DOHH2 (cell line): Measurements from ENCODE around the gene NEK7.

Source experiments
- H3F3A ChIP-seq: fragments of 200-600 bp; sonication (generic), shearing (Covaris generic); 2 replicates; pipeline ENCODE4 v1.6.0; 2016; ENCODE audit warnings: antibody characterized with exemption, mild to moderate bottlenecking; ENCODE audit not compliant: control insufficient read depth, insufficient read depth
- H3K27ac ChIP-seq: fragments of 200-600 bp; sonication (generic); 2 replicates; pipeline ENCODE4 v1.5.1; 2014; ENCODE audit warnings: low read depth, mild to moderate bottlenecking, low read length, moderate library complexity
- H3K27me3 ChIP-seq: fragments of 200-600 bp; sonication (generic); 2 replicates; pipeline ENCODE4 v1.6.1; 2014; ENCODE audit warnings: mild to moderate bottlenecking, low read length, mixed read lengths; ENCODE audit not compliant: control insufficient read depth
- H3K36me3 ChIP-seq: fragments of 200-600 bp; sonication (generic); 2 replicates; pipeline ENCODE4 v1.6.1; 2014; ENCODE audit warnings: mild to moderate bottlenecking, low read length, moderate library complexity, mixed read lengths; ENCODE audit not compliant: control insufficient read depth
- H3K4me1 ChIP-seq: fragments of 200-600 bp; sonication (generic); 2 replicates; pipeline ENCODE4 v1.6.1; 2014; ENCODE audit warnings: mild to moderate bottlenecking, low read length, mixed read lengths; ENCODE audit not compliant: control insufficient read depth
- H3K4me2 ChIP-seq: fragments of 200-600 bp; sonication (generic); 2 replicates; pipeline ENCODE4 v1.6.0; 2014; ENCODE audit warnings: mild to moderate bottlenecking, low read length, moderate library complexity
- H3K4me3 ChIP-seq: fragments of 200-600 bp; sonication (generic); 2 replicates; pipeline ENCODE4 v1.5.1; 2014; ENCODE audit warnings: mild to moderate bottlenecking, low read length, mixed read lengths
- H3K79me2 ChIP-seq: fragments of 200-600 bp; sonication (generic); 2 replicates; pipeline ENCODE4 v1.6.1; 2014; ENCODE audit warnings: mild to moderate bottlenecking, low read length, mixed read lengths; ENCODE audit not compliant: control insufficient read depth
- H3K9me2 ChIP-seq: fragments of 200-600 bp; sonication (generic); replicated peaks from 2 replicates; pipeline ENCODE4 v1.6.1; 2014; ENCODE audit warnings: mild to moderate bottlenecking, low read length, mixed read lengths; ENCODE audit not compliant: control insufficient read depth
- H3K9me3 ChIP-seq: fragments of 200-600 bp; sonication (generic); 2 replicates; pipeline ENCODE4 v1.6.1; 2014; ENCODE audit warnings: antibody characterized with exemption, low read length, mixed read lengths; ENCODE audit not compliant: control insufficient read depth, insufficient read depth
- H4K20me1 ChIP-seq: fragments of 200-600 bp; sonication (generic); 2 replicates; pipeline ENCODE4 v1.6.0; 2014; ENCODE audit warnings: low read depth, mild to moderate bottlenecking, antibody characterized with exemption, low read length, moderate library complexity; ENCODE audit not compliant: control insufficient read depth, insufficient read depth
- EZH2phosphoT487 ChIP-seq: fragments of 200-600 bp; sonication (generic); IDR thresholded peaks from 2 replicates; pipeline ENCODE4 v1.6.1; 2017; ENCODE audit warnings: borderline replicate concordance, mild to moderate bottlenecking, antibody characterized with exemption, low read length, moderate library complexity, mixed read lengths
- TF ChIP-seq, protein P1 (sequence below): fragments of 200-600 bp; sonication (generic); IDR thresholded peaks from one replicate; pipeline ENCODE4 v1.5.1; 2014; ENCODE audit warnings: antibody characterized with exemption, mild to moderate bottlenecking, low read depth, low read length; ENCODE audit not compliant: poor library complexity, severe bottlenecking

Gene NEK7

DNA sequence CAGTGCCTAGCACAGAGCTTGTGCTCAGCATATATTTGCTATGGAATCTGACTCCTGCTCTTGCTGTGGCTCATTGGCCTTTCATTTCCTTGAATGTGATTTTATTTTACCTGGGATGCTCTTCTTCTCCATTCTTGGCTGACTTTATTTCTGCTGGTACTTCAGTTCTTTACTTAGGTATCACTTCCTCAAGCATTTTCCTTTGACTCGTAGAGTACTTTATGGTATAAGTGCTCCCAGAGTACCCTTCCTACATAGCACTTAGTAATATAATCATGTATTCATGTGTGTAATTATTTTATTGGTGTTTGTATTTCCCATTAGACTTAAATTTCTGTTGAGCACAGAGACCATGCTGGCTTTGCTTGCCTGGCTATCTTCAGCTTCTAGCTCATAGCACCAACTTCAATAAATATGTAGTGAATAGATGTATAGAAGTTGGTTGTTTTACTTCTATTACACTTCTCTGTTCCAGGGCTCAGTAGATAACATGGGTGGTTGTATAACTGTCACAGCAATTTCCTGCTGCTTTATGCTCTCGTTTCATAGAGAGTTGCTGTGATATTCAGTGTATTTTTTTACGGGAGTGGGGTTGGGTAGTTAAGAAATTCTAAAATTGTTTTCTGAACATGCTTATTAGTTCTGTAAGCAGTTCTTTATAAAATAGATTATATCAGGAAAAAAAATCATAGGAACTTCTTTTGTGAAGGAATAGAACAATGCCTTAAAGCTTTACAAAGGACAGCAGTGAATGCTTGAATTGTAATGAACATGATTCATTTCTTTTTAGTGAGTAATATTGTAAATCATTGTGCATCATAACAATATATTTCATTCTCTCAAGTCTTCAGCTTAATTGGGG lies 112.2 kb downstream of the NEK7 start:
- Histone ChIP-seq H3K9me2 (no peaks in the 10 kb centered on the region), H3K27me3 (no peaks in the 10 kb centered on the region), H3K4me3 (no peak overlapping the region), H3K9me3 (no peaks in the 10 kb centered on the region), H3K27ac (no peak overlapping the region), H3K79me2 (no peaks in the 10 kb centered on the region), H3K4me2 (no peak overlapping the region), H3K36me3 (0 out of 2 replicates have a peak, but pooled peaks cover 3% of the 10 kb centered on the region), H3F3A (no peaks in the 10 kb centered on the region), H4K20me1 (no peaks in the 10 kb centered on the region), H3K4me1 (peaks cover 4% of the 10 kb centered on the region; the same call in 1 of the 2 replicates)
- TF ChIP-seq, protein P1, sequence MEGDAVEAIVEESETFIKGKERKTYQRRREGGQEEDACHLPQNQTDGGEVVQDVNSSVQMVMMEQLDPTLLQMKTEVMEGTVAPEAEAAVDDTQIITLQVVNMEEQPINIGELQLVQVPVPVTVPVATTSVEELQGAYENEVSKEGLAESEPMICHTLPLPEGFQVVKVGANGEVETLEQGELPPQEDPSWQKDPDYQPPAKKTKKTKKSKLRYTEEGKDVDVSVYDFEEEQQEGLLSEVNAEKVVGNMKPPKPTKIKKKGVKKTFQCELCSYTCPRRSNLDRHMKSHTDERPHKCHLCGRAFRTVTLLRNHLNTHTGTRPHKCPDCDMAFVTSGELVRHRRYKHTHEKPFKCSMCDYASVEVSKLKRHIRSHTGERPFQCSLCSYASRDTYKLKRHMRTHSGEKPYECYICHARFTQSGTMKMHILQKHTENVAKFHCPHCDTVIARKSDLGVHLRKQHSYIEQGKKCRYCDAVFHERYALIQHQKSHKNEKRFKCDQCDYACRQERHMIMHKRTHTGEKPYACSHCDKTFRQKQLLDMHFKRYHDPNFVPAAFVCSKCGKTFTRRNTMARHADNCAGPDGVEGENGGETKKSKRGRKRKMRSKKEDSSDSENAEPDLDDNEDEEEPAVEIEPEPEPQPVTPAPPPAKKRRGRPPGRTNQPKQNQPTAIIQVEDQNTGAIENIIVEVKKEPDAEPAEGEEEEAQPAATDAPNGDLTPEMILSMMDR, result no peak
- no peak for TF ChIP-seq EZH2phosphoT487

DNA sequence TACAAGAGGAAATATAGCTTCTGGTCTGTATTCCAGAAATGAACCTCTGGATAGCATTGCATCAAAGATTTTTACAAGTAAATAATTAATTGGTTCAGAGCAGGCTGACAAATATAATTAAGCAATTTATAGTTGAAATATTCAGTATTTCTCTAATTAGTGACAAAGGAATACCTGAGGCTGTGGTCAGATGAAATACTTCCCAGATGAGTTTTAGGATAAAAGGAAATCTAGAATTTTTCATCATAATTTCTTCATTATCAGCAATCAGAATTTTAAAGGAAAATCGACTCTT lies 112.8 kb downstream of the NEK7 start:
- Histone ChIP-seq H3K9me3 (no peaks in the 10 kb centered on the region), H3F3A (no peaks in the 10 kb centered on the region), H3K4me1 (peaks cover 4% of the 10 kb centered on the region; the same call in 1 of the 2 replicates), H3K9me2 (no peaks in the 10 kb centered on the region), H3K79me2 (no peaks in the 10 kb centered on the region), H3K27me3 (no peaks in the 10 kb centered on the region), H3K4me2 (no peak overlapping the region), H3K36me3 (0 out of 2 replicates have a peak, but pooled peaks cover 3% of the 10 kb centered on the region), H3K27ac (no peak overlapping the region), H4K20me1 (no peaks in the 10 kb centered on the region), H3K4me3 (no peak overlapping the region)
- TF ChIP-seq, protein P1, result no peak
- no peak for TF ChIP-seq EZH2phosphoT487

DNA sequence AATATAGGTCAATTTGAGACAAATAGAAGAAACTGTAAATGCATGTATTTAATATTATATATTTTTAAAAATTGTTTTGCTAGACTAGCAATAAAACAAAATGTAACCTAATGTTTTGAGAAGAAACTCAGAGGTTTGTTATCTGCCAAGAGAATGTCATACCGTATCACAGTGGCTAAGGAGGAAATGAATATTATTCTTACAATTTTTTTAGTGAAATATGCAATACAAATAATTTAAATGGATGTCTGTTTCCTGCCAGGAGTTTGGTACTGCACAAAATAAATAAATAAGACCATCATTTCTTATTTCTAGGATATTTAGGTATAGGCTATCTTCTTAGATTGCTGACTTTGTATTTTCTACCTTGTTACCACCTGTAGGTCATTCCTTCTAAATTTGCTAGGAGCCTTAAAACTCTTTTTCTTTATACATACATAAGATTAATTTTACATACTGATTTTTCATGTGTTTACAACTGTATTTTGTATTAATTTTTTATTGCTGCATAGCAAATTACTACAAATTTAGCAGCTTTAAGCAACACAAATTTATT lies 113.6 kb downstream of the NEK7 start:
- no peaks in the 10 kb centered on the region for H3K36me3 ChIP-seq
- no peaks in the 10 kb centered on the region for H4K20me1 ChIP-seq
- H3K9me2 ChIP-seq, result no peaks in the 10 kb centered on the region
- H3F3A ChIP-seq, result no peaks in the 10 kb centered on the region
- no peak overlapping the region for H3K4me2 ChIP-seq
- H3K27me3 ChIP-seq, result no peaks in the 10 kb centered on the region
- no peaks in the 10 kb centered on the region for H3K9me3 ChIP-seq
- no peaks in the 10 kb centered on the region for H3K79me2 ChIP-seq
- TF ChIP-seq, protein P1, result no peak
- TF ChIP-seq EZH2phosphoT487, result no peak
- no peak overlapping the region for H3K4me3 ChIP-seq
- H3K27ac ChIP-seq, result no peak overlapping the region
- H3K4me1 ChIP-seq, result peaks cover 4% of the 10 kb centered on the region; the same call in 1 of the 2 replicates
